Activated CD4-positive, alpha-beta memory T cell treated with anti-CD3 and anti-CD28 coated beads for 36 hours (primary cell): ENCODE data around the gene DVL2. TPM values are rescaled to one million over a fixed set of nuclear protein-coding genes. Genes with fewer than 3 reads are reported as not detected.

Source experiments
- CTCF ChIA-PET: fragments of 350-600 bp; sonication (Branson Sonifier 250); formaldehyde crosslinking; loops from one replicate; lab custom pipeline; 2021; ENCODE audit warnings: antibody characterized with exemption, inconsistent platforms; lab: Charles Lee
- POLR2A ChIA-PET: fragments of 350-600 bp; sonication (Branson Sonifier 250); formaldehyde crosslinking; loops from one replicate; lab custom pipeline; 2021; ENCODE audit warnings: antibody characterized with exemption; lab: Charles Lee
- DNase-seq: peaks from one replicate; pipeline ENCODE4 v3.0.0-alpha.2; 2020
- H3K27ac Mint-ChIP-seq: one replicate; pipeline ENCODE4 v1.8.0; 2021; ENCODE audit warnings: mixed read lengths
- H3K27me3 Mint-ChIP-seq: one replicate; pipeline ENCODE4 v1.8.0; 2021; ENCODE audit warnings: mixed read lengths
- H3K36me3 Mint-ChIP-seq: one replicate; pipeline ENCODE4 v1.8.0; 2021; ENCODE audit warnings: mixed read lengths
- H3K4me1 Mint-ChIP-seq: one replicate; pipeline ENCODE4 v1.8.0; 2021; ENCODE audit warnings: low read depth, mixed read lengths
- H3K4me3 Mint-ChIP-seq: one replicate; pipeline ENCODE4 v1.8.0; 2021; ENCODE audit warnings: mild to moderate bottlenecking, mixed read lengths
- H3K9me3 Mint-ChIP-seq: one replicate; pipeline ENCODE4 v1.8.0; 2021; ENCODE audit warnings: mixed read lengths
- intact Hi-C: fragments of 100-400 bp; cut with micrococcal nuclease; formaldehyde crosslinking; loops from one replicate; pipeline ENCODE4 v1.15.1; 2023
- total RNA-seq, 2 experiments: library from RNA; stranded (reverse); gene quantifications; one replicate each; pipeline ENCODE4 v1.2.3, GENCODE V29; 2021

Gene DVL2
- total RNA-seq, 2 experiments from 2014 or later = 44.7 to 48.2 TPM

GRCh38 chr17:7242717-7243452 lies 8.6 kb upstream of the DVL2 start:
- peak; percentile 94 for DNase-seq
- Mint-ChIP-seq H3K4me3 (peak overlapping the region; percentile 98), H3K27me3 (peaks cover 3% of the 10 kb centered on the region), H3K4me1 (peaks cover 34% of the 10 kb centered on the region), H3K9me3 (no peaks in the 10 kb centered on the region), H3K27ac (peak overlapping the region; percentile 97), H3K36me3 (peaks cover 29% of the 10 kb centered on the region)
- intact Hi-C loops = loop anchor here (5.0 kb wide), 1 partner anchor 599 kb away; no protein-coding TSS in a partner anchor
- CTCF ChIA-PET = interaction anchor here (0.9 to 3.2 kb wide), 5 partner anchors 8 to 197 kb away, joined by 4 to 19 read pairs (median 8); partner anchors contain the start of genes ACADVL, CTDNEP1, DLG4 and DVL2
- POLR2A ChIA-PET = interaction anchor here (0.7 to 3.6 kb wide), 3 partner anchors 9 to 23 kb away, joined by 3 to 19 read pairs (median 4); partner anchors contain the start of genes ACADVL, CTDNEP1, DLG4 and DVL2

GRCh38 chr17:7241783-7242716 lies 7.7 kb upstream of the DVL2 start, which contains the start of gene GABARAP:
Gene GABARAP, minus strand, starts transcription at chr17:7242449. Its CDS starts 119 bp downstream, at chr17:7242330.
- Mint-ChIP-seq H3K4me1 (peaks cover 38% of the 10 kb centered on the region), H3K27ac (peak within 1 kb of the TSS; percentile 97), H3K36me3 (peaks cover 30% of the 10 kb centered on the region), H3K27me3 (peaks cover 3% of the 10 kb centered on the region), H3K9me3 (no peaks in the 10 kb centered on the region), H3K4me3 (peak within 1 kb of the TSS; percentile 98)
- intact Hi-C loops = loop anchor here (5.0 kb wide), 1 partner anchor 600 kb away; no protein-coding TSS in a partner anchor
- CTCF ChIA-PET = interaction anchor here (0.9 to 3.2 kb wide), 9 partner anchors 8 to 196 kb away, joined by 3 to 19 read pairs (median 4); partner anchors contain the start of genes ACADVL, CTDNEP1, DLG4 and DVL2
- DNase-seq = peak; percentile 96
- POLR2A ChIA-PET = interaction anchor here (0.7 to 3.6 kb wide), 5 partner anchors 8 to 95 kb away, joined by 3 to 19 read pairs (median 4); partner anchors contain the start of genes ACADVL, CTDNEP1, DLG4 and DVL2

- POLR2A ChIA-PET = interaction anchor here (0.8 to 3.6 kb wide), 3 partner anchors 9 to 96 kb away, joined by 3 to 19 read pairs (median 4); partner anchors contain the start of genes ACADVL and DLG4
- Mint-ChIP-seq H3K36me3 (peaks cover 32% of the 10 kb centered on the region), H3K27me3 (peaks cover 3% of the 10 kb centered on the region)
Observed at GRCh38 chr17:7241090-7241733, 6.9 kb upstream of the DVL2 start.

GRCh38 chr17:7240375-7240774 lies 6.1 kb upstream of the DVL2 start:
- H3K36me3 Mint-ChIP-seq = peaks cover 30% of the 10 kb centered on the region
- peak overlapping the region; percentile 97 for H3K27ac Mint-ChIP-seq
- intact Hi-C loops = loop anchor here (5.0 kb wide), 1 partner anchor 602 kb away; no protein-coding TSS in a partner anchor
- no peaks in the 10 kb centered on the region for H3K9me3 Mint-ChIP-seq
- H3K4me3 Mint-ChIP-seq = peak overlapping the region; percentile 94
- peaks cover 3% of the 10 kb centered on the region for H3K27me3 Mint-ChIP-seq
- ChIA-PET CTCF (interaction anchor here (1.7 to 4.4 kb wide), 2 partner anchors 20 to 41 kb away, joined by 3 to 34 read pairs; partner anchors contain the start of genes ACADVL, DLG4 and SLC2A4), POLR2A (interaction anchor here (1.3 to 3.6 kb wide), 2 partner anchors 9 to 21 kb away, joined by 3 to 19 read pairs; partner anchors contain the start of genes ACADVL and DLG4)
- peaks cover 53% of the 10 kb centered on the region for H3K4me1 Mint-ChIP-seq
- DNase-seq = no peak

More at GRCh38 chr17:7241090-7241733, 6.9 kb upstream of the DVL2 start:
- CTCF ChIA-PET = interaction anchor here (0.9 to 3.2 kb wide), 5 partner anchors 10 to 55 kb away, joined by 3 to 19 read pairs (median 4); partner anchors contain the start of genes ACADVL, CTDNEP1, DLG4 and SLC2A4
- intact Hi-C loops = loop anchor here (5.0 kb wide), 1 partner anchor 601 kb away; no protein-coding TSS in a partner anchor
- no peaks in the 10 kb centered on the region for H3K9me3 Mint-ChIP-seq
- H3K4me1 Mint-ChIP-seq = peaks cover 45% of the 10 kb centered on the region
- H3K27ac Mint-ChIP-seq = peak overlapping the region; percentile 97
- H3K4me3 Mint-ChIP-seq = peak overlapping the region; percentile 98
- DNase-seq = no peak

- POLR2A ChIA-PET = interaction anchor here (1.0 to 2.6 kb wide), 8 partner anchors 10 to 448 kb away, joined by 3 to 11 read pairs (median 3); partner anchors contain the start of genes DLG4, ELP5, SLC16A13 and TP53
- intact Hi-C loops = loop anchor here (1.0 to 5.0 kb wide), 5 partner anchors 13 to 603 kb away; partner anchors contain the start of genes EIF5A and ELP5
- CTCF ChIA-PET = interaction anchor here (0.9 to 4.4 kb wide), 5 partner anchors 10 to 321 kb away, joined by 3 to 34 read pairs (median 5); partner anchors contain the start of genes ACADVL and DLG4
- H3K4me3 Mint-ChIP-seq = peak within 1 kb of the TSS; percentile 94
- H3K27ac Mint-ChIP-seq = peak within 1 kb of the TSS; percentile 97
- H3K36me3 Mint-ChIP-seq = peaks cover 34% of the 10 kb centered on the region
- peak; percentile 99 for DNase-seq
- H3K4me1 Mint-ChIP-seq = peaks cover 59% of the 10 kb centered on the region
- H3K9me3 Mint-ChIP-seq = no peaks in the 10 kb centered on the region
- H3K27me3 Mint-ChIP-seq = peaks cover 4% of the 10 kb centered on the region
Observed at GRCh38 chr17:7239091-7240027, 5.0 kb upstream of the DVL2 start, which contains the start of gene PHF23. Gene PHF23, minus strand, starts transcription at chr17:7239457. Its CDS starts 178 bp downstream, at chr17:7239279.

GRCh38 chr17:7238420-7239090 lies 4.2 kb upstream of the DVL2 start:
- POLR2A ChIA-PET = interaction anchor here (1.0 to 2.6 kb wide), 8 partner anchors 11 to 449 kb away, joined by 3 to 11 read pairs (median 3); partner anchors contain the start of genes DLG4, ELP5, SLC16A13 and TP53
- Mint-ChIP-seq H3K27me3 (peaks cover 4% of the 10 kb centered on the region), H3K9me3 (no peaks in the 10 kb centered on the region), H3K4me3 (peak overlapping the region; percentile 94), H3K27ac (peak overlapping the region; percentile 97), H3K4me1 (peaks cover 62% of the 10 kb centered on the region), H3K36me3 (peaks cover 32% of the 10 kb centered on the region)
- intact Hi-C loops = loop anchor here (1.0 kb wide), 4 partner anchors 14 to 245 kb away; partner anchors contain the start of genes EIF5A and ELP5
- peak; percentile 40 for DNase-seq
- CTCF ChIA-PET = interaction anchor here (0.7 to 4.4 kb wide), 7 partner anchors 11 to 322 kb away, joined by 3 to 34 read pairs (median 4); partner anchors contain the start of genes ACADVL and DLG4

- peak overlapping the region; percentile 97 for H3K27ac Mint-ChIP-seq
- H3K9me3 Mint-ChIP-seq = no peaks in the 10 kb centered on the region
- peak; percentile 86 for DNase-seq
- H3K36me3 Mint-ChIP-seq = peaks cover 31% of the 10 kb centered on the region
- ChIA-PET CTCF (interaction anchor here (0.7 to 4.4 kb wide), 5 partner anchors 18 to 191 kb away, joined by 3 to 34 read pairs (median 5); partner anchors contain the start of genes ACADVL and DLG4), POLR2A (interaction anchor here (1.0 to 2.6 kb wide), 5 partner anchors 12 to 450 kb away, joined by 3 to 11 read pairs (median 3); partner anchors contain the start of genes SLC16A13 and TP53)
- intact Hi-C loops = no loop called here
- peaks cover 4% of the 10 kb centered on the region for H3K27me3 Mint-ChIP-seq
- peak overlapping the region; percentile 94 for H3K4me3 Mint-ChIP-seq
- H3K4me1 Mint-ChIP-seq = peaks cover 62% of the 10 kb centered on the region
Observed at GRCh38 chr17:7237761-7238419, 3.6 kb upstream of the DVL2 start.

GRCh38 chr17:7237266-7237760 lies 3.0 kb upstream of the DVL2 start:
- Mint-ChIP-seq H3K27ac (peak overlapping the region; percentile 97), H3K9me3 (no peaks in the 10 kb centered on the region), H3K27me3 (peaks cover 2% of the 10 kb centered on the region), H3K4me1 (peaks cover 62% of the 10 kb centered on the region), H3K4me3 (peak overlapping the region; percentile 94), H3K36me3 (peaks cover 29% of the 10 kb centered on the region)
- ChIA-PET CTCF (interaction anchor here (1.4 to 4.4 kb wide), 2 partner anchors 17 to 23 kb away, joined by 4 to 34 read pairs; partner anchors contain the start of genes ACADVL and DLG4), POLR2A (interaction anchor here (1.5 to 2.6 kb wide), 2 partner anchors 17 to 71 kb away, joined by 3 to 11 read pairs; no protein-coding TSS in a partner anchor)
- DNase-seq = no peak
- intact Hi-C loops = no loop called here
